Measurements from ENCODE around the gene FOS.
A peak's percentile ranks its signal among the peaks of the same experiment; 100 is the strongest.

FOS gene

GRCh38 chr14:75319021-75319420 lies 40.4 kb downstream of the FOS start:
- DNase-seq: no peak

- DNase-seq: peak in 2 of 4 experiments; percentile 31 to 41
Measured at GRCh38 chr14:75320196-75320595, 41.6 kb downstream of the FOS start.

GRCh38 chr14:75322746-75323145 lies 44.1 kb downstream of the FOS start:
- no peak for DNase-seq

GRCh38 chr14:75323571-75323970 lies 44.9 kb downstream of the FOS start:
- DNase-seq: no peak

- DNase-seq: peak in 2 of 4 experiments; percentile 52 to 55
Measured at GRCh38 chr14:75328558-75329155, 50.0 kb downstream of the FOS start.

GRCh38 chr14:75329369-75329768 lies 50.7 kb downstream of the FOS start:
- no peak for DNase-seq

GRCh38 chr14:75331471-75331870 lies 52.8 kb downstream of the FOS start:
- DNase-seq: peak; percentile 47 to 72 (median 56)
